NCI-H2171 (cell line): ENCODE results near the gene SPATA20.

Experiments used
- DNase-seq: peaks from one replicate; lab custom pipeline; 2025; lab: John Stamatoyannopoulos, UW

The SPATA20 gene

DNA sequence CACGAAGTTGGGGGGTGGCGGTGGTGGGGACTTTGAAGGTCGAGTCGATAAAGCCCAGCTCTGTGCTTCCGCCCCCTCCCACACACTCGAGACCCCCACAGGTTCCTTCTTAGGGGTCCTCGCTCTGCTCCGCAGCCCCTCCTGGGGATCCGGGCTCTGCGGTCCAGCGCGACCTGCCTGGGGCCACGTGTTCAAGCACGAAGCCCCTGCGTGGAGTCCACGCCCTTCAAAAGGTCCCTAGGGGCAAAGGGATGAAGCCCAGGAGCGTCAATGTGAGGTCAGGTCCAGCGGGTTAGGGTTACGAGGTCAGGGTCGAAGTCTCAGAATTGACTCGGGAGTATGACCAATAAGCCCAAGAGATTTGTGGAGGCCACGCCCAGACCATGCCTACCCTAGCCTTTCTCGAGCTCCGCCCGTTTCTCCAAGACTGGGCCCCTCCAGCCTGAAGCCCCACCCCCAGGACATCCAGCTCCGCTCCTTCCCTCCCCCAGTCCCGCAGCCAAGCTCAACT, 12.8 kb downstream of the SPATA20 start:
- no peak for DNase-seq

DNA sequence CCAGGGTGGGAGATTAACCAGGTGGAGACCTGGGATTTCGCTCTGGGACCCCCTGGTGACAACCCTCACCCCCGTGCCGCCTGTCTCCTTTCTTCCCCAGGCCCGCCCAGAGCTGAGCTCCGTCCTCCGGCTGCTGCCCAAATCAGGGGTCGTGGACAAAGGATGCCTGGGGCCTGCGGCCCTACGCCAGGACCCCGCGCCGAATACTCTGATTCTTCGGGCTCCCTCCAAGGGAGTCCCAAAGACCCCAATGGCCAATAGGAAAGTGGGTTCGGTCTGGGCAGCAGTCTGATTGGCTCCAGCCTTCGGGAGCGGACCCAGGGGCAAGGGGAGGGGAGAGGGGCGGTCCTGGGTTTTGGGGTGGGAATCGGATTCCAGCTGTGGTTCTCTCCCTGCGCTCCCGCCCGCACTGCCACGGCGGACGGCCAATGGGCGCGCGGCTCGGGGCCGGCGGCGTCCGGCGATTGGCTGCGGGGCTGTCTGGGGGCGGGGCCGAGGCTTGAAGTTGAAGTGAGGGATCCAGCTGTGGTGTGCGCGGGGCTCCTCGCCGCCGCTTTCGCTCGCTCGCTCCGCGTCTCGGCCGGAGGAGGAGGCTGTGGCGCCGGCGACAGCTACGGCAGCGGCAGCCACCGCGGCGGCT, 13.3 kb downstream of the SPATA20 start, which contains the start of gene CACNA1G:
CACNA1G (plus strand) TSS at position 531 of the 640 bp plus-strand sequence. CDS start 745 bp downstream, outside the sequence.
- peak; percentile 85 for DNase-seq

DNA sequence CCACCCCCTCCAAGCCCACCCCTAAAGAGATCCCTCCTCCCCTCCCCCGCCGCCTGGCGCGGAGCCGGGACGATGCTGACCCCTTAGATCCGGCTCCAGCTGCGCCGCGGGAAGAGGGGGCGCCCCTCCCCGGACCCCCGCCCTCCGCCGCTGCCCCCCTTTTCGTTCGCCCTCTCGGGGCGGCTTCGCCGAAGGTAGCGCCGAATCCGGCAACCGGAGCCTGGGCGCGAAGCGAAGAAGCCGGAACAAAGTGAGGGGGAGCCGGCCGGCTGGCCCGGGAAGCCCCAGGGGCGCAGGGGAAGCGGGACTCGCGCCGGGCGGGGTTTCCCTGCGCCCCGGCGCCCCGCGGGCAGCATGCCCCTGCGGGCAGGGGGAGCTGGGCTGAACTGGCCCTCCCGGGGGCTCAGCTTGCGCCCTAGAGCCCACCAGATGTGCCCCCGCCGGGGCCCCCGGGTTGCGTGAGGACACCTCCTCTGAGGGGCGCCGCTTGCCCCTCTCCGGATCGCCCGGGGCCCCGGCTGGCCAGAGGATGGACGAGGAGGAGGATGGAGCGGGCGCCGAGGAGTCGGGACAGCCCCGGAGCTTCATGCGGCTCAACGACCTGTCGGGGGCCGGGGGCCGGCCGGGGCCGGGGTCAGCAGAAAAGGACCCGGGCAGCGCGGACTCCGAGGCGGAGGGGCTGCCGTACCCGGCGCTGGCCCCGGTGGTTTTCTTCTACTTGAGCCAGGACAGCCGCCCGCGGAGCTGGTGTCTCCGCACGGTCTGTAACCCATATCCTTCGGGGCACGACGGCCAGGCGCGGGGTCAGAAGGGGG, 14.2 kb downstream of the SPATA20 start:
- no peak for DNase-seq

DNA sequence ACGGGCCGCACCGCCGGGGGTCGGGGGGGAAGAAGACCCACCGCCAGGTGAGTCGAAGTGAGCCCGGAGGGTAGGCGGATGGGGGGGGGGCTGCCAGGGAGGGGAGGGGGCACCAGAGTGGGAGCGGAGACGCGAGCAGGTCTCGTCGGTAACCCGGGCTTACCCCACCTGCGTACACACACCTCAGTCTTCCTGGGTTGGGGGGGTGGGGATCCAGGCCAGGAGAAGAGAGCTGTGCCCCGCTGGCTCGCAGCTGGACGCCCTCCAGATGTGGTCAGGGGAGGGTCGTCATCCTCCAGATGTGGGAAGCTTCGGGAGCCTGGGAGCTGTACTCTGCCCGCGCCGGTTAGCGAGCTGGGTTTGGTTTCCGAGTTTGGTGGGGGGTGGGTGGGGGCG, 14.8 kb downstream of the SPATA20 start:
- DNase-seq, result no peak

DNA sequence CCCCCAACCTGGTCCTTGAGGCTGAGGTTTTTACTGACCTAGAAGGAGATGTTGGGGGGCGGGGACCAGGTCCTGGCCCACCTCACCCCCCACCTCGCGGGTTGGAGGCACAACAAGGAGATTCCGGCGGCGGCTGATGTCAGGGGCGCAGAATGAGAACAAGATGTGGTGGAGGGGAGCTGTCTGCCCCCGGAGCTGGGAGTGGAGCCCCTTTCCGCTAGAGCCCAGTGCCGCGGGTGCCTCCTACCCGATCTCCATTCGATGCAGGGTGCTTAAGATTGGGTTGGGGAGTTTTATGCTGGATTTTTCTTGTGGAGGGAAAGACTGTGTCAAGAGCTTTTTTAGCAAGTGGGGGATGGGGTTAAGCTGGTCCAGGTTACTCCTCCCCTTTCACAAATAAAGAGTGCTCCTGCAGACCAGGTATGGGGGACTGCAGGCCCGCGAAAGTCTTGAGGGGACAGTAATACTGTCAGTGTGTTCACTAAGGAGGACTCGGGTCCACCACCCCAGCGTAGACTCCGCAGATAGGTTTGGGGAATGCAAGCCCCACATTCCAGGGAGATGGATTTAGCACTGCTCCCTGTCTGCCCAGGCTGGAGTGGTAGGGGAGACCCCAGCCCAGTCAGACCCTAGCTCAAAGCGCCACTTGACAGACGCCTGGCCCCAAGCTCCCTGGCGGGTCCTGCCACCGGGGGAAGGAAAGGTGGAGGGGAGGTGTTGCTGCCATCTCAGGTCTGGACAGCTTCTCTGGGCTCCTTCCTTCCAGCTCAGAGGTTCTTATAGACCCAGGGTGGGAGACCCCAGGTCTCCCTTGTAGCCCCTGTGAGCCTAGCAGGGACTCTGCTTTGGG, 15.5 kb downstream of the SPATA20 start:
- DNase-seq, result no peak

DNA sequence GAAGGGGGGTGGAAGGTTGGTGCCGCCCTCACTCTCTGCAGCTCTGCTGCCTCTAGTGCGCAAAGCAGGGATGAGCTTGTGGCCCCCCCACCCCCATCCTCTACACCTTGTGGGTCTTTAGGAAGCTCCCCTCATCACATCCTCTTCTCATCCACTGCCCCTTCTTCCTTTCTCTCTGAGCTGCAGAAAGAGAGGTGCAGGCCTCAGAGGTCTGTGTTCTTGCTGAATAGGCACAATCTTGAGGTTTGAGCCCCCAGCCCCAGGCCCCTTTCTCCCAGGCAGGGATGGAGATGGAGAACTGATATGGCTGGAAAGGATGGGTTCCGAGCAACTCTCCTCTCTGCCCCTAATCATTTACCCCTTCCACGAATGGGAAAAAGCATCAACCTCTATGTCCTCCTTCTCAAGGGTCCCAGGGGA, 16.1 kb downstream of the SPATA20 start:
- no peak for DNase-seq

DNA sequence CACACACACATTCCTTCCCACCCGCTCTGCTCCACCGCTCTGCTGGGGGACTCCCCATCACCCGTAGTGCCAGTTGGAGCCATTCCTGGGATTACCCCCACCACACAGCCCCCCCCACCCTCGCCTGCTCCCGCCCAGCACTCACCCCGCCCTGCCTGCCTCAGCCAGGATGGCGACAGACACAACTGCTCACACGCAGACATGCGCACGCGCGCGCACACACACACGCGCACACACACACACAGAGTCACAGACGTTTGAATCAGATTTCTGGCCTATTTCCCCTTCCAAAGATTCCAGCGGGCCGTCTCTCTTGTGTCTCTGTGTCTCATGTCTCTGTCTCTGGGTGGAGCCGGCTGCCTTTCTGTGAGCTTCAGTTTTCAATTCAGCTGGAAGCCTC, 17.9 kb downstream of the SPATA20 start:
- DNase-seq, result no peak

DNA sequence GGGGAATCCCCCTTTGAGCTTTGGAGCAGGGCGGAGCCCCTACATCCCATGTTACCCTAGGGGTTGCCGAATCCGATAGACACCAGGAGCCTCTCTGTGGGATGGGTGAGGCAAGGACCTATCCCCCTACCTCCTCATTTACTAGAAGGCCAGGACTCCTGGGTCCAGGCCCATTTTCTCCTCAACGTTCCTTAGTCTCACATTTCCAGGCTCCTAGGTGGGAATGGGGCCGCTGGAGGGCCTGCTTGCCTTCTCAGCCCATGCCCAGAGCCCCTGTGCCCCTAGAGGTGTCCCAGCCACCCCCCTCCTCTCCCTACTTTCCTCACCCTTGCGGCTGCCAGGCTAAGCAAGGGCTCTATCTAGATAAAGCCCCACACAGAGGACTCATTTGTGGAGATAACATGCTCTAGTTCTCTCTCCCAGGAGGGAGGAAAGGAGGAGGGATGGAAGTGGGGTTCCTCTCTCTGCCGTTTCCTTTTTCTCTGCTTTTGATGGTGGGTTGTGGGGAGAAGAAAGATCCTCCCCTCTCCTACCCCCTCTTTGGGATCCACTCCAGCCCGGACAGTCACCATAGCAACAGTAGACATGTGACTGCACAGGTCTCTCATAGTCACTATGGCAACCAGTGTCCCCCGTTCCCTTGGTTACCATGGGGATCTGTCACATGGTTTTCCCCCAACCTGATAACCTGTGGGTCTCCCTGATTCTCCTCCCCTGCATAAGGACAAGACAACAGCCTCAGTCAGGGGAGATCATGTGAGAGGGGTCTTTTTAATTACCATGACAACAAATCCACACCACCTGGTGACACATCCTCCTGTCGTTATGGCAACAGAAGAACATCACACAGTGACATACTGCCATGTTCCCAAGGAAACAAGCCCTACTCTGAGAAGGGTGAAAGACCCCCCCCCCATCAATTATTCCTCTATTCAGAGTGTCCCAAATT, 18.7 kb downstream of the SPATA20 start:
- peak; percentile 30 for DNase-seq

DNA sequence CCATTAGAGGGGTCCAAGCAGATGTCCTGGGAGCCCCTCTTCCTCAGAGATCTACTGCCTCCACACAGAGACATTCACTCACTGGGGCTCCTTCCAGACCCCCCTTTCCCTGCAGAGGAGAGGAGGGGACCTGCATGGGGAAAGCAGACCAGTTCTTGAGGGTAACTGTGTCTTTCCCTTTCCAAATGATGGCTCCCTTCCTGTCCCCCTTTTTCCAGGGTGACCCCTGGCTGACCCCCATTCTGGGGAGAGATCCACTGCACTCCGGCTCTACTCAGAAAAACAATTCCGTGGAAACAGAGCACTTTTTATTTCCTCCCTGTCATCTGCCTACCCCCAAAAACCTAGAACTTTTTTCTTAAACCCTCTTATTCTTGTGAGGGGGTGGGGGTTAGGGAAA, 19.9 kb downstream of the SPATA20 start:
- DNase-seq, result no peak

DNA sequence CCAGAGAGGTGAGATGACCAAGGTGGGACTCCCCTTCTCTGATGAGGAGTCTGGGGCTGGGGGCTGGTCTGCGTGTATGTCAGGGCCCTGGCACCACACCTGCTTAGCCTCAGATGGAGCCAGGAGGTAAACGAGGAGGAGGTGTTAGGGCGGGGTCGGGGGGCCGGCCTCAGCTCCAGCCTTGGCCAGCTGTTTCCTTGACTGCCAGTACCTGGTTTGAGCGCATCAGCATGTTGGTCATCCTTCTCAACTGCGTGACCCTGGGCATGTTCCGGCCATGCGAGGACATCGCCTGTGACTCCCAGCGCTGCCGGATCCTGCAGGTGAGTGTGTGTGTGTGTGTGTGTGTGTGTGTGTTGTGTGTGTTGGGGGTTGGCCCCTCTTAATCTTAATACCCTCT, 21.7 kb downstream of the SPATA20 start:
- DNase-seq, result no peak

DNA sequence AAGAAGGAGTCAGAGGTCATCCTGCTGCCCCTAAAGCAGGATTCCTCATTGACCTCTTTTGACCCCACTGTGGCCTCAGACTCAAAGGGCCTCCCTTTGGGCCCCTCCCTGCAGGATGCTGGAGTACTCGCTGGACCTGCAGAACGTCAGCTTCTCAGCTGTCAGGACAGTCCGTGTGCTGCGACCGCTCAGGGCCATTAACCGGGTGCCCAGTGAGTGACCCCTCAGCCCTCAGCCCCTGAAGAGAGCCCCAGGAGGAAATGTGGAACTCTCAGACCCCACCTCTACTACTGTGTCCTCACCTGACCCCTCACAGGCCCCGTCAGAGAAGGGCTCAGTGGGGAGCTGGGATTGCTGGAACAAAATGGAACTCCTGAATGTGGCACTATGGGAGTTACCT, 22.6 kb downstream of the SPATA20 start:
- DNase-seq, result no peak

DNA sequence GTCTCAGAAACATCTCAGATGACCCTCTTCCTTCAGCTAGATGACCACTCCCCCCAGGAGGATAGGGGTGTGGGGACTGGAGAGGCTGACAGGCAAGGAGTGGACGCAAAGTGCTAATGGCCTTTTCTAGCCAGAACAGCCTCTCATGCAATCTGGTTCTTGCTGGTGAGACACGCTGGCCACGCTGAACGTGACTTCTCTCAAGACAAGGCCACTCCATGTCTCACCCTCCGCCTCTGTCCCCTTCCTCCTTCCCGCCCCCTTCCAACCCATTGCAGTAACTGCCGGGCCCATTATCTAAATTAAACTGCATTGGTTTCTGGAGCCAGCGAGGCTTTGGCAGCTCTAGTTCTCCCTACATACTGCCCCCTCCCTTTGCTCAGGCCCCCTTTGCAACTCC, 23.1 kb downstream of the SPATA20 start:
- DNase-seq, result no peak

DNA sequence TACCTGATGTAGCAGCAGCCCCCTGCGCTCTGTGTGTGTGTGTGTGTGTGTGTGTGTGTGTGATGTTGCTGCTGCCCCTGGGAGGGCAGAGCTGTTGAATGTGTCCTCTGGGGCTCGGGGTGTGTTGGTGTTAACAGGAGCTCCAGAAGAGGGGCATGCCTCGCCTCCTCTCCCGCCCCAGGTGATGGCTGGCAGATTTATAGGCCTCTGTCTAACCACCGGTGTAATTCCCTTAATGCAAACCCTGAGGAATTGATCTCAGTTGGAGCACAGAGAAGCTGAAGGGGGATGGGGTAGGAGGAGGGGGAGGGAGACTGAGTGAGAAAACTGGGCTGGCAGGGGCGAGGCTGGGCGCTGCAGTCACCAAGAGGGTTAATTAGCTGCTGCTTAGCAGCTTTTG, 23.6 kb downstream of the SPATA20 start:
- no peak for DNase-seq

DNA sequence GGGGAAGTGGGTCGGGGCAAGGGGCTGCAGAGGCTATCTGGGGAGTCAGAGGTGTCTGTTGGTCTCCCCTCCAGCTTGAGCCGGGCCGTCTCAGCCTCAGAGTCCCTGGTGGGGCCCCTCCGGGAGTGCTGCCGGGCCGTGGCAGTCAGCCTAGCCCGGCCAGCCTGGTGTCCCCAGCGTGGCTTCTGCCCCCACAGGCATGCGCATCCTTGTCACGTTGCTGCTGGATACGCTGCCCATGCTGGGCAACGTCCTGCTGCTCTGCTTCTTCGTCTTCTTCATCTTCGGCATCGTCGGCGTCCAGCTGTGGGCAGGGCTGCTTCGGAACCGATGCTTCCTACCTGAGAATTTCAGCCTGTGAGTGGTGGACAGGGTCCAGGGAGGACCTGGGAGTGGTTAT, 24.7 kb downstream of the SPATA20 start:
- DNase-seq, result no peak

DNA sequence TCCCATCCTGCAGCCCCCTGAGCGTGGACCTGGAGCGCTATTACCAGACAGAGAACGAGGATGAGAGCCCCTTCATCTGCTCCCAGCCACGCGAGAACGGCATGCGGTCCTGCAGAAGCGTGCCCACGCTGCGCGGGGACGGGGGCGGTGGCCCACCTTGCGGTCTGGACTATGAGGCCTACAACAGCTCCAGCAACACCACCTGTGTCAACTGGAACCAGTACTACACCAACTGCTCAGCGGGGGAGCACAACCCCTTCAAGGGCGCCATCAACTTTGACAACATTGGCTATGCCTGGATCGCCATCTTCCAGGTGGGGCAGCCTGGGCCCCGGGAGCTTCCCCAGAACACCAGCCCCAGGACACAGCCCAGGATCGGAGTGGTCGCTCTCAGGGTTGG, 25.6 kb downstream of the SPATA20 start:
- no peak for DNase-seq

DNA sequence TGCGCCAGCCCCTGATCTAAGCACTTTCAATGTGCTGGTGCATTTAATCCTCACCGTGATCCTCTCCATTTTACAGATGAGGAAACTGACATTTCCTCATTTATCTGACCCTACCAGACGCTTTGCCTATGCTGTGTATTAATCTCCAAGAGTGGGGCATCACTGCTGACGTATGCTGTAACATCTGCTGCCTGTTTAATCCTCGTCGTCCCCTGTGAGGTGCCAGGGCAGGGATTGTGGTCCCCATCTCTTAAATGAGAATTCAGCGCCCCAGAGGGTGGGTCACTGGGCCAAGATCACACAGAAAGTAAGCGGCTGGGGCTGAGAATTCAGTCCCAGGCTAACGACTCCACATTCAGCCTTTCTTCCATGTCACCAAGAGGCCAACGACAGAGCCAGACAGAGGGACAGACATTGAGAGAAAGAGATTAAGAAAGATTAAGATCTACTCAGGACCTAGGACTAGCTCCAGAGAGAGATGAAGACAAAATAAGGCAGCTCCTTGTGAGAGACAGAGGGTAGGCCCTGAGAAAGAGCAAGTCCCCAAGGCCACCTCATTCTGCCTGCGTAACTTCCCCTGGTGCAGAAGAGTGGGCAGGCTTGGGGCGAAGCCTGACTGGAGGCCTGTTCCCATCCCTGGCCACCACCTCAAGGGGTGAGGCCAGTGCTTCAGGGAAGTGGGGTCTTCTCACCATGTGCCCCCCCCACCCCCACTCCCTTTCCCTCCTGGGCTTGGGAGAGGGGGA, 27.1 kb downstream of the SPATA20 start:
- DNase-seq, result no peak

DNA sequence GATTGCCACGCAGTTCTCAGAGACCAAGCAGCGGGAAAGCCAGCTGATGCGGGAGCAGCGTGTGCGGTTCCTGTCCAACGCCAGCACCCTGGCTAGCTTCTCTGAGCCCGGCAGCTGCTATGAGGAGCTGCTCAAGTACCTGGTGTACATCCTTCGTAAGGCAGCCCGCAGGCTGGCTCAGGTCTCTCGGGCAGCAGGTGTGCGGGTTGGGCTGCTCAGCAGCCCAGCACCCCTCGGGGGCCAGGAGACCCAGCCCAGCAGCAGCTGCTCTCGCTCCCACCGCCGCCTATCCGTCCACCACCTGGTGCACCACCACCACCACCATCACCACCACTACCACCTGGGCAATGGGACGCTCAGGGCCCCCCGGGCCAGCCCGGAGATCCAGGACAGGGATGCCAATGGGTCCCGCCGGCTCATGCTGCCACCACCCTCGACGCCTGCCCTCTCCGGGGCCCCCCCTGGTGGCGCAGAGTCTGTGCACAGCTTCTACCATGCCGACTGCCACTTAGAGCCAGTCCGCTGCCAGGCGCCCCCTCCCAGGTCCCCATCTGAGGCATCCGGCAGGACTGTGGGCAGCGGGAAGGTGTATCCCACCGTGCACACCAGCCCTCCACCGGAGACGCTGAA, 28.7 kb downstream of the SPATA20 start:
- peak; percentile 34 for DNase-seq

DNA sequence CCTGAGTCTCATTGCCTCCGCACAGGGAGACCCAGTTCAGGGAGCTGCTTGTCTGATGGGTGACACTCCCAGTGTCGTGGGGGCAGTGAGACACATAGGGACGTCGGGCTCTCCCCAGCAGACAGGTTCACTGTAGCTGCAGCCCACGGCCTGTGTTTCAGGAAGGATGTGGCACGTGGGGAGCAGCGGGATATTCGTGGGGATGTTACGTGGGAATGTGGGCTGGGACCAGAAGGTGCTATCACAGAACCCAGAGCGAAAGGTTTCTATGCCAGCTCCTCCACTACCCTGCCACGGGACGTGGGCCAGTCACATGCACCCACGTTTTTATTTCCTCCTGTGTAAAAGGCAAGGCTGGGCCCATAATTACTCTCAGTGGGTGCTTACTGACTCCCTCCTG, 29.9 kb downstream of the SPATA20 start:
- DNase-seq, result no peak

DNA sequence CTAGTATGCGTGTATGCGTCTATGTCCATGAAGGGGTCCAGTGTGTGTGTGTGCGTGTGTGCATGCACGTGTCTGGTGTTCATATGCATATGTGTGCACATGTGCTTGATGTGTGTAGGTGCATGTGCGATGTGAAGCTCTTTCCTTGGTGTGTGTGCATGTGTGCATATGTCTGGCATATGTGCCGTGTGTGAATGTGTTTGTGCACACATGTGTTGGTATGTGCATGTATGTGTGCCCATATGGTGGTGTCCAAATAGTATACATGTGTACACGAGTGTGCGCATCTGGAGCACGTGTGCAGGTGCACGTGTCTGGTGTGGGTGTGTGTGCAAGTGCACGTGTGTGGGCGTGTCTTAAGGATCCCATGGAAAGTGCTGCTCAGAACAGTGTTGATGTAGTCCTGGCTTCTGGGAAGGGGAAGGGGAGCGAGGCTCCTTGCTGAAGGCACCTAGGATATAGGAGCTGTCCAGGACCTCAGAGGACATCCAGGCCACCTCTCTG, 30.5 kb downstream of the SPATA20 start:
- no peak for DNase-seq

DNA sequence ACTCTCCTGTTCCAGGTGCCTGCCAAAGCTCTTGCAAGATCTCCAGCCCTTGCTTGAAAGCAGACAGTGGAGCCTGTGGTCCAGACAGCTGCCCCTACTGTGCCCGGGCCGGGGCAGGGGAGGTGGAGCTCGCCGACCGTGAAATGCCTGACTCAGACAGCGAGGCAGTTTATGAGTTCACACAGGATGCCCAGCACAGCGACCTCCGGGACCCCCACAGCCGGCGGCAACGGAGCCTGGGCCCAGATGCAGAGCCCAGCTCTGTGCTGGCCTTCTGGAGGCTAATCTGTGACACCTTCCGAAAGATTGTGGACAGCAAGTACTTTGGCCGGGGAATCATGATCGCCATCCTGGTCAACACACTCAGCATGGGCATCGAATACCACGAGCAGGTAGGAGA, 31.2 kb downstream of the SPATA20 start:
- no peak for DNase-seq
